ENCODE results near the gene MAP1LC3B2. TPM values are rescaled to one million over a fixed set of nuclear protein-coding genes. Genes with fewer than 3 reads are reported as not detected.

The MAP1LC3B2 gene
- total and polyA plus RNA-seq, 2 experiments from 2014 or later = 3.3 TPM; not detected in 1

GRCh38 chr12:116614194-116614915 lies 55.2 kb downstream of the MAP1LC3B2 start:
- no peak for DNase-seq (ENCODE audit: low spot score)
- no peak overlapping the region for H3K4me3 ChIP-seq
- no peaks in the 10 kb centered on the region for H4K20me1 ChIP-seq (ENCODE audit: insufficient read depth, poor library complexity, severe bottlenecking)
- TF ChIP-seq CTCF (IDR thresholded peaks at IDR 0.05; ENCODE audit: poor library complexity) (no peak), EZH2phosphoT487 (IDR thresholded peaks at IDR 0.05; ENCODE audit: low read depth, severe bottlenecking, unreplicated experiment) (no peak), EZH2 (IDR thresholded peaks at IDR 0.05; ENCODE audit: borderline replicate concordance) (no peak)
- no peaks in the 10 kb centered on the region for H3K27me3 ChIP-seq
- 86% methylated on average over 11 of the region's 11 CpGs for WGBS (ENCODE audit: low lambda C conversion rate, missing lambda C conversion rate)
- H3K4me1 ChIP-seq (ENCODE audit: insufficient read depth) = no peaks in the 10 kb centered on the region
- H3K27ac ChIP-seq = no peak overlapping the region
- no peaks in the 10 kb centered on the region for H3K79me2 ChIP-seq
- no peak overlapping the region for H2AFZ ChIP-seq
- H3K36me3 ChIP-seq (replicated peaks; ENCODE audit: insufficient read depth, low read depth) = no peaks in the 10 kb centered on the region
- no peak overlapping the region for H3K4me2 ChIP-seq
- H3K9me3 ChIP-seq (ENCODE audit: low read depth) = no peaks in the 10 kb centered on the region
- H3K9me2 ChIP-seq (replicated peaks; ENCODE audit: insufficient read depth) = no peaks in the 10 kb centered on the region

- H3K4me3 ChIP-seq = no peak overlapping the region
- H3K4me1 ChIP-seq (ENCODE audit: insufficient read depth) = no peaks in the 10 kb centered on the region
- H3K27ac ChIP-seq = no peak overlapping the region
- TF ChIP-seq EZH2phosphoT487 (IDR thresholded peaks at IDR 0.05; ENCODE audit: low read depth, severe bottlenecking, unreplicated experiment) = no peak
- TF ChIP-seq EZH2 (IDR thresholded peaks at IDR 0.05; ENCODE audit: borderline replicate concordance) = no peak
- TF ChIP-seq CTCF (IDR thresholded peaks at IDR 0.05; ENCODE audit: poor library complexity) = no peak
- no peaks in the 10 kb centered on the region for H3K36me3 ChIP-seq (replicated peaks; ENCODE audit: insufficient read depth, low read depth)
- no peak for DNase-seq (ENCODE audit: low spot score)
- no peaks in the 10 kb centered on the region for H3K9me3 ChIP-seq (ENCODE audit: low read depth)
- no peak overlapping the region for H3K4me2 ChIP-seq
- no peak overlapping the region for H2AFZ ChIP-seq
- no peaks in the 10 kb centered on the region for H3K9me2 ChIP-seq (replicated peaks; ENCODE audit: insufficient read depth)
- no peaks in the 10 kb centered on the region for H4K20me1 ChIP-seq (ENCODE audit: insufficient read depth, poor library complexity, severe bottlenecking)
- WGBS (ENCODE audit: low lambda C conversion rate, missing lambda C conversion rate) = 85% methylated on average over 13 of the region's 13 CpGs
- no peaks in the 10 kb centered on the region for H3K27me3 ChIP-seq
- no peaks in the 10 kb centered on the region for H3K79me2 ChIP-seq
Observed at GRCh38 chr12:116615141-116615861, 56.1 kb downstream of the MAP1LC3B2 start.

GRCh38 chr12:116616536-116617248 lies 57.5 kb downstream of the MAP1LC3B2 start:
- Histone ChIP-seq H3K36me3 (replicated peaks; ENCODE audit: insufficient read depth, low read depth) (no peaks in the 10 kb centered on the region), H3K27me3 (no peaks in the 10 kb centered on the region), H3K4me2 (no peak overlapping the region), H4K20me1 (ENCODE audit: insufficient read depth, poor library complexity, severe bottlenecking) (no peaks in the 10 kb centered on the region), H2AFZ (no peak overlapping the region), H3K4me3 (no peak overlapping the region), H3K27ac (no peak overlapping the region), H3K79me2 (no peaks in the 10 kb centered on the region), H3K4me1 (ENCODE audit: insufficient read depth) (no peaks in the 10 kb centered on the region), H3K9me2 (replicated peaks; ENCODE audit: insufficient read depth) (no peaks in the 10 kb centered on the region), H3K9me3 (ENCODE audit: low read depth) (no peaks in the 10 kb centered on the region)
- no peak for TF ChIP-seq CTCF (IDR thresholded peaks at IDR 0.05; ENCODE audit: poor library complexity)
- TF ChIP-seq EZH2 (IDR thresholded peaks at IDR 0.05; ENCODE audit: borderline replicate concordance) = no peak
- no peak for DNase-seq (ENCODE audit: low spot score)
- 91% methylated on average over 12 of the region's 12 CpGs for WGBS (ENCODE audit: low lambda C conversion rate, missing lambda C conversion rate)

All from hepatocyte (in vitro differentiated cells).